GM12891 (cell line): Measurements from ENCODE around the gene KLB.
"Not testable (repeated sequence)": the region's sequence is repeated elsewhere in the genome, so short reads cannot be mapped to it uniquely, and the experiment has no call there.

Source experiments
- DNase-seq: peaks from one replicate; pipeline ENCODE4 v3.0.0; 2011; ENCODE audit warnings: low spot score; ENCODE audit not compliant: insufficient read length
- FAIRE-seq: peaks from 2 replicates; lab custom pipeline; 2011; peaks lifted over from hg19 to GRCh38; lab: Jason Lieb, UNC
- PAX5 ChIP-seq: IDR thresholded peaks from 2 replicates; pipeline ENCODE4 v1.6.1; 2011; ENCODE audit warnings: low read length, moderate library complexity, mild to moderate bottlenecking; ENCODE audit not compliant: insufficient read depth, severe bottlenecking
- POLR2A ChIP-seq: IDR thresholded peaks from 2 replicates; pipeline ENCODE4 v1.6.1; 2011; ENCODE audit warnings: low read depth, low read length, control low read depth
- POLR2AphosphoS5 ChIP-seq: IDR thresholded peaks from 2 replicates; pipeline ENCODE4 v1.6.1; 2011; ENCODE audit warnings: low read depth, low read length, control low read depth
- POU2F2 ChIP-seq: IDR thresholded peaks from 2 replicates; pipeline ENCODE4 v1.6.1; 2011; ENCODE audit warnings: low read depth, mild to moderate bottlenecking, control low read depth, low read length, moderate library complexity
- SPI1 ChIP-seq: IDR thresholded peaks from 2 replicates; pipeline ENCODE4 v1.6.1; 2011; ENCODE audit warnings: low read depth, low read length, control low read depth
- TAF1 ChIP-seq: IDR thresholded peaks from 2 replicates; pipeline ENCODE4 v1.6.1; 2011; ENCODE audit warnings: low read depth, low read length, control low read depth

Gene KLB

GRCh38 chr4:39450618-39451017, 43.9 kb downstream of the KLB start:
- FAIRE-seq (no peak), DNase-seq (no peak)
- TF ChIP-seq PAX5, result no peak
- TF ChIP-seq POLR2AphosphoS5, result no peak
- no peak for TF ChIP-seq SPI1
- no peak for TF ChIP-seq POU2F2
- TF ChIP-seq POLR2A, result no peak
- TF ChIP-seq TAF1, result no peak

GRCh38 chr4:39451423-39452023, 44.8 kb downstream of the KLB start:
- TF ChIP-seq PAX5 (no peak), TAF1 (no peak), POU2F2 (peak; percentile 47; the same call in 1 of the 2 replicates), POLR2A (peak; percentile 60), SPI1 (no peak), POLR2AphosphoS5 (peak; percentile 63)
- DNase-seq (no peak), FAIRE-seq (no peak)

GRCh38 chr4:39452153-39452859, 45.6 kb downstream of the KLB start:
- no peak for DNase-seq
- no peak for FAIRE-seq
- TF ChIP-seq POLR2A, result peak; percentile 20; the same call in 1 of the 2 replicates
- TF ChIP-seq SPI1, result no peak

GRCh38 chr4:39452860-39453587, 46.3 kb downstream of the KLB start:
- no peak for DNase-seq
- FAIRE-seq, result peak; percentile 83
- TF ChIP-seq SPI1 (no peak), POLR2A (peak; percentile 42)

- FAIRE-seq (no peak), DNase-seq (no peak)
- no peak for TF ChIP-seq POU2F2
- no peak; the same call in 1 of the 2 replicates for TF ChIP-seq POLR2A
- TF ChIP-seq SPI1, result no peak
- TF ChIP-seq POLR2AphosphoS5, result no peak
- no peak for TF ChIP-seq TAF1
- no peak for TF ChIP-seq PAX5
These were observed 47.0 kb downstream of the KLB start for GRCh38 chr4:39453738-39454137.

- no peak for FAIRE-seq
These were observed 48.8 kb downstream of the KLB start for GRCh38 chr4:39455486-39455885.

GRCh38 chr4:39456946-39457763, 50.4 kb downstream of the KLB start:
- no peak for FAIRE-seq
- TF ChIP-seq POLR2AphosphoS5, result no peak; the same call in 1 of the 2 replicates
- TF ChIP-seq POLR2A, result no peak
- no peak for TF ChIP-seq POU2F2
- TF ChIP-seq TAF1, result no peak
- no peak for TF ChIP-seq SPI1
- no peak for TF ChIP-seq PAX5
- DNase-seq, result no peak

More at GRCh38 chr4:39455486-39455885, 48.8 kb downstream of the KLB start:
- TF ChIP-seq POLR2A (no peak), TAF1 (no peak), PAX5 (no peak), POLR2AphosphoS5 (no peak), POU2F2 (no peak)
- DNase-seq, result no peak

GRCh38 chr4:39458161-39458504, 51.4 kb downstream of the KLB start:
- DNase-seq, result not testable (repeated sequence)
- FAIRE-seq, result peak; percentile 61

GRCh38 chr4:39458505-39459300, 52.0 kb downstream of the KLB start, which contains the start of the genes LIAS and RPL9:
Gene LIAS, plus strand, starts transcription at chr4:39459056. Its CDS starts 62 bp downstream, at chr4:39459118.
Gene RPL9, minus strand, starts transcription at chr4:39458922. Its CDS starts 483 bp downstream, at chr4:39458439.
- FAIRE-seq (peak; percentile 100), DNase-seq (peak; percentile 76)
- peak; percentile 99 for TF ChIP-seq TAF1
- peak; percentile 99 for TF ChIP-seq POLR2A
- TF ChIP-seq SPI1, result no peak; the same call in 1 of the 2 replicates
- peak; percentile 89 for TF ChIP-seq POU2F2
- no peak for TF ChIP-seq PAX5
- peak; percentile 99 for TF ChIP-seq POLR2AphosphoS5
